ENCODE data around the gene BMP7.
"Not testable (repeated sequence)": the region's sequence is repeated elsewhere in the genome, so short reads cannot be mapped to it uniquely, and the experiment has no call there.

BMP7 gene

DNA sequence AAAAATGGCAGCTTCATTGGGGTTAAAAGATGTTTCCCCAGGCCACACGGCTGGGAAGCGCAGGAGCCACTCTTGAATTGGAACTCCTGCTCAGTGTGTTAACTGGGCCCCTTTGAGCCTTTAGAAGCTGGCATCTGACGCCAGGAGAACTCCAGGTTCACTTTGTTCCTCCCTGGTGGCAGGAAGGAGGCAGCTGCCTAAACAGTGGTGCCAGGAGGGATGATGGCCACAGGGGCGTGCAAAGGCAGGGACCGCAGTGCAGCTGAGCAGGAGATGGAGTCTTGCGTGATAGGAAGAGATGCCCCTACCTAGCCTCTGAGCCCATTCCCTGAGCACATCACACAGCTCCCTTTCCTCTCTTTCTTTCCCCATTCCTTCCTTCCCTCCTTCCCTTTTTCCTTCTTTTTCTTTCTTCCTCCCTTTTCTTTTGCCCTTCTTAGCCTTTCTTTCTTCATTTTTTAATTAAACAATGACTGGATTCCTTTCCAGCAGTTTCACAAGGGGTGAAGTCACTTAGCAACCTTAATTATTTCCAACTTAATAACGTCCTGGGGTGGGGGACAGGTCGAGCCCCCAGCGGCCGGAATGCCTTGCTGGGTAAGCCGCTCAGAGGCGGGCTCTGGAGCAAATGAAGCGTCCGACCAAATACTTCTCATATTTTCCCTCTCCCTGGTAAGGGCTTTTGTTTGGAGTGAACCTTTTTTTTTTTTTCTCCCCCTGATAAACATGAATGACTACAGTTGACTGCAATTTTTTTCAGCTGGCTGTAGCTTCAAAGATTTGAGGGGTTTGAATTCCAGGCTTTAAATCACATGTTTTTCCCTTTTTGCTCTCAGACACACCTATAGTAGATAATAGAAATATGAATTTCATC lies 20.8 kb upstream of the BMP7 start:
- no peak for DNase-seq

- DNase-seq: no peak
Measured at GRCh38 chr20:57283860-57284259, 17.4 kb upstream of the BMP7 start.

- DNase-seq: no peak
Measured at GRCh38 chr20:57282670-57283361, 16.4 kb upstream of the BMP7 start.

DNA sequence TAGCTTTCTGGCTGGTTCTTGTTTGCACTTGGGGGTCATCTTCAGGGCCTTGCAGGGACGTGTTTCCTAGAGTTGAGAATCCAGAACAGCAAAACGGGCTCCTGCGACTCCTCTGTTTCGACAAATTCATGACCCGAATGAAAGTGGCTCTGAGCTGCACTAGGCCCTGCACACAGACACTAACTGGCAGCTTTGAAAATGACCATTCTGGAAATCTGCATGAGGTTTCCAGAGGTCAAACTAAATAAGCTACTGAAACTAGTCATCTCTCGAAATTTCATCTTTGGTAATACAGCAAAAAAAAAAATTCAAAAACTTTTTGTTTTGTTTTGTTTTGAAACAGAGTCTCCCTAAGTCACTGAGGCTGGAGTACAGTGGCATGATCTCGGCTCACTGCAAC lies 15.5 kb upstream of the BMP7 start:
- DNase-seq: no peak

GRCh38 chr20:57280221-57280620 lies 13.8 kb upstream of the BMP7 start:
- DNase-seq: no peak

DNA sequence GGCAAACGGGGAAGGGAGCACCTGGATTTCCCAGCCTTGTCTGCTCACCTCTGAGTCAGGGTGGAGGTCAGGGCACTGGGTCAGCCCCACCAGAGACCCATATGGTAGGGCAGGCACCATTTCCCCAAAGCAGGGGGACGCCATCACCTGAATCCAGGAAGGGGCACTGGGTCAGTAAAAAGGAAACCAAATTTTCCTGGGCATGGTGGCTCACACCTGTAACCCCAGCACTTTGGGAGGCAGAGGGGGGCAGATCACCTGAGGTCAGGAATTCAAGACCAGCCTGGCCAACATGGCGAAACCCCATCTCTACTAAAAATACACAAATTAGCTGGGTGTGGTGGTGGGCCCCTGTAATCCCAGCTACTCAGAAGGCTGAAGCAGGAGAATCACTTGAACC lies 13.1 kb upstream of the BMP7 start:
- DNase-seq: not testable (repeated sequence)

DNA sequence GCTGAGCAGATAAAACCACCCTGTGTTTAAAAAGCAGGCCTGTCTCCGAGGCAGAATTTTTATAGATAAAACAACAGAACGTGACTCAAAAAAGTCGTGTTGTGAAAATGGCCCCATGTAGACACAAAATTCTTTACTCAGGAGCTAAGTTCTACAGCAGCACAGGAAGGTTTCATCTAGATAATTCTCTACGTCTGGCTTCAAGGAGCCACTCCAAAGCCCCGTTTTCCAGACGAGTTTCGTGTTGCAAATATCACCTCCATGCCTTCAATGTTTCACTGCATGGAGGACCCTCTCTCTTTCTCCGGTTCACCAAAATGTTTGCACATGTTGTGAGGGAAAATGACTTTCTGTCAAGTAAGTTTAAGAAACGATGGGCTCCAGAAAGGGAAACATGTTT lies 12.0 kb upstream of the BMP7 start:
- DNase-seq: no peak

GRCh38 chr20:57277398-57278105 lies 11.1 kb upstream of the BMP7 start:
- no peak for DNase-seq

- DNase-seq: no peak
Measured at GRCh38 chr20:57276221-57276620, 9.8 kb upstream of the BMP7 start.

GRCh38 chr20:57275813-57276212 lies 9.4 kb upstream of the BMP7 start:
- DNase-seq: no peak

DNA sequence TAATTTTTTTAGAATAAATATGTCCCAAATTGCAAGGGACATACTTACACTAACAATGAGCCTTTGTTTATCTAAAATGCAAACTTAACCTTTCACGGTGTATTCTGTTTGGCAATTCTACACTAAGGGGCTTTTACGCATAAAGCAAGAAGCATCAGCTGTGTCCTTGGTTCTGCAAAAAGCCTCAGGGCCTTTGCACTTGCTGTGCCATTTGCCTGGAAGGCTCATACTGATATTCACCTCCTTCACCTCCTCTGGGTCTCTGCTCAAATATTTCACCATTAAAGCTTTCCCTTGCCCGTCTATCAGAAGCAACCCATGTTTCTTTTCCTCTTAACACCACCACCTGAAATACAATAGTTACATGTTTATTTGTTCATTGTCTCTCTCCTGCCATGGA lies 8.9 kb upstream of the BMP7 start:
- no peak for DNase-seq

DNA sequence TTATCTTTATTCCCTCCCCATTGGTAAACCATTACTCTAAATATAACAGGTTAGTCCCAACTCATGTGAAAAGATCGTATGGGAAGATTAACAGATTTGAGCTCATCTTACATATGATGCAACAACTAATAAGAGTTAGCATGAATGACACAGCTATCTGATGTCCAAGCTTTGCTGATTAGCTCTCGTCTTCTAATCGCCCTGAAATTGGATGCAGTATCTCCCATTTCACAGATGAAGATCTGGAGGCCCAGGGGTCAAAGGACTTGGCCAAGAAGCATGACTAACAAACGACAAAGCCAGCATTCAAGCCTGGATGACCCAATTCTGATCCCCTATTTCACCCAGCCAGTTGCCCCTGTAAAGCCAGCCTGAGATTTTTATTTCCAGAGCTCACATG lies 8.4 kb upstream of the BMP7 start:
- no peak for DNase-seq

DNA sequence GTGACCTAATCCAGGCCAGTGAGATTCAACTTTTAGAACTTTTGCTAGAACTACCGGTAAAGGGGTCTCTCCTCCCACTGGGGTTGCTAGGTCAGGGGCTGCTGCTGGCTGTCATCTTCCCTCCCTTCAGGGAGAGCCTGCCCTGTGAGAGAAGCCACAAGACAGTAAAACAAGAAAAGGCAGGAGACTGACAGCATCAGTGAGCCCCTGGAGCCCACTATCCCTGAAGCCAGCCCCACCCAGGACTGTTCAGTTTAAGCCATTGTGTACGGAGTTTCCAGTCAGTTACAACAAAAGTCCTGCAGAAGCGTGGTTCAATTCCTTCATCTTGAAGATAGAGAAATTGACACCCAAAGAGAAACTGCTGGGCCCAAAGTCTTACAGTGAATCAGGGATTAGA lies 7.9 kb upstream of the BMP7 start:
- DNase-seq: no peak

- no peak for DNase-seq
Measured at GRCh38 chr20:57272883-57273535, 6.6 kb upstream of the BMP7 start.

GRCh38 chr20:57270204-57270984 lies 4.0 kb upstream of the BMP7 start:
- DNase-seq: no peak

- no peak for DNase-seq
Measured at GRCh38 chr20:57269148-57269984, 2.9 kb upstream of the BMP7 start.

- DNase-seq: no peak
Measured at GRCh38 chr20:57268399-57269076, 2.1 kb upstream of the BMP7 start.

GRCh38 chr20:57267158-57267821 lies 849 bp upstream of the BMP7 start:
- DNase-seq: no peak

DNA sequence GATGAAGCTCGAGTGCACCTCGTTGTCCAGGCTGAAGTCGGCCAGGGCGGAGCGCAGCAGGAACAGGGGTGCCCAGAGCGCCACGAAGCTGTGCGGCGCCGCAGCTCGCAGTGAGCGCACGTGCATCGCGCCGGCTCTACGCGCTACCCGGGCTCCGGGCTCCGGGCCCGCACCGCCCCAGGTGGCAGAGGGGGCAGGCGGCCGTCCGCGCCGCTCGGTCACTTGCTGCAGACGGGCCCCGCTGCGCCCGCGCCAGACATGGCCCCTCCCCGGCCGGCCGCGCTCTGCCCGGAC lies 497 bp downstream of the BMP7 start:
- no peak for DNase-seq

- DNase-seq: no peak
Measured at GRCh38 chr20:57265336-57265996, 975 bp downstream of the BMP7 start.

Data from central memory CD4-positive, alpha-beta T cell (primary cell).